ENCODE data around the gene GJB5. TPM values are rescaled to one million over a fixed set of nuclear protein-coding genes. Genes with fewer than 3 reads are reported as not detected.

The GJB5 gene
- total RNA-seq, 1 donor from 2014 or later: 23.6 TPM

DNA sequence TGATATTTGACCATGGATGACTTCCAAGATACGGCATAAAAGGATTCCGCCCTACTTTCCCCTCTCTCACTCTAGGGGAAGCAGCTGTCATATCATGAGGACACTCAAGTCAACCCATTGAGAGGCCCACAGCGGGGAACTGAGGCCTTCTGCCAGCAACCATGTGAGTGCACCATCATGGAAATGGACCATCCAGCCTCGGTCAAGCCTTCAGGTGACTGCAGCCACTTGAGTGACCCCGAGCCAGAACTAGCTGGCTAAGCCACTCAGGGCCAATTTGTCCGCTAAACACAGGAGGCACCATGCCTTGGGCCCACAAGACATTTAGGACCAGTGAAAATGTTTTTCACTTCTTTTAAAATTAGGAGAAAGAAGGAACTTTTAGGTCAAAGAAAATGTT lies 11.1 kb upstream of the GJB5 start:
- Histone ChIP-seq H3K4me3 (no peak overlapping the region), H3K27me3 (no peaks in the 10 kb centered on the region), H3K4me1 (no peaks in the 10 kb centered on the region), H3K27ac (no peak overlapping the region), H3K9me3 (no peaks in the 10 kb centered on the region), H3K36me3 (no peaks in the 10 kb centered on the region)
- no peak for DNase-seq (ENCODE audit: extremely low spot score in 2 of 2)
- intact Hi-C loops (cut with DNase I): no loop called here
- no peak for TF ChIP-seq POLR2AphosphoS5 (IDR thresholded peaks at IDR 0.05; ENCODE audit: insufficient read depth in 1 of 2, low read depth in 1 of 2)
- TF ChIP-seq POLR2A (IDR thresholded peaks at IDR 0.05): no peak
- TF ChIP-seq, protein P1, sequence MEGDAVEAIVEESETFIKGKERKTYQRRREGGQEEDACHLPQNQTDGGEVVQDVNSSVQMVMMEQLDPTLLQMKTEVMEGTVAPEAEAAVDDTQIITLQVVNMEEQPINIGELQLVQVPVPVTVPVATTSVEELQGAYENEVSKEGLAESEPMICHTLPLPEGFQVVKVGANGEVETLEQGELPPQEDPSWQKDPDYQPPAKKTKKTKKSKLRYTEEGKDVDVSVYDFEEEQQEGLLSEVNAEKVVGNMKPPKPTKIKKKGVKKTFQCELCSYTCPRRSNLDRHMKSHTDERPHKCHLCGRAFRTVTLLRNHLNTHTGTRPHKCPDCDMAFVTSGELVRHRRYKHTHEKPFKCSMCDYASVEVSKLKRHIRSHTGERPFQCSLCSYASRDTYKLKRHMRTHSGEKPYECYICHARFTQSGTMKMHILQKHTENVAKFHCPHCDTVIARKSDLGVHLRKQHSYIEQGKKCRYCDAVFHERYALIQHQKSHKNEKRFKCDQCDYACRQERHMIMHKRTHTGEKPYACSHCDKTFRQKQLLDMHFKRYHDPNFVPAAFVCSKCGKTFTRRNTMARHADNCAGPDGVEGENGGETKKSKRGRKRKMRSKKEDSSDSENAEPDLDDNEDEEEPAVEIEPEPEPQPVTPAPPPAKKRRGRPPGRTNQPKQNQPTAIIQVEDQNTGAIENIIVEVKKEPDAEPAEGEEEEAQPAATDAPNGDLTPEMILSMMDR (IDR thresholded peaks at IDR 0.05): no peak

DNA sequence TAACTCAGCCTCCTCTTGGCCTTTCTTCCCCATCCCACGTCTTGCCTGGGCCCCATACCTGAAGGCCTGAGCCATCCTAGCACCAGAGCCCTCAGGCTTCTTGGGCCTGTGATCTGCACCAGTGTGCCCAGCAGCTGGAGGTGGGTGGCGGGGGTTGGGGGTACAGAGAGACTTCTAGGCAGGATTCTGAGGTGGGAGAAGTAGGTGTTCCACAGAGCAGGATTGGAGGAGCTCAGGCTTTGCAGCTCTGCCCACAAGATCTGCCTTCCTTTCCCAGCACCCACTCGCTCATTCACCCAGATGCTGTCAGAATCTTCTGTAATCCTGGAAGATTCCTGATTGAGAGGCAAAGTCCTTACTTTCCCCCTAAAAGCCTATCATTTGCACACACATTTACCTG lies 10.0 kb upstream of the GJB5 start:
- no peak overlapping the region for H3K27ac ChIP-seq
- no peaks in the 10 kb centered on the region for H3K27me3 ChIP-seq
- no peaks in the 10 kb centered on the region for H3K36me3 ChIP-seq
- no peaks in the 10 kb centered on the region for H3K4me1 ChIP-seq
- no peaks in the 10 kb centered on the region for H3K9me3 ChIP-seq
- no peak for DNase-seq (ENCODE audit: extremely low spot score in 2 of 2)
- no peak overlapping the region for H3K4me3 ChIP-seq
- intact Hi-C loops (cut with DNase I): no loop called here
- TF ChIP-seq POLR2AphosphoS5 (IDR thresholded peaks at IDR 0.05; ENCODE audit: insufficient read depth in 1 of 2, low read depth in 1 of 2): no peak
- TF ChIP-seq POLR2A (IDR thresholded peaks at IDR 0.05): no peak
- TF ChIP-seq, protein P1 (IDR thresholded peaks at IDR 0.05): no peak

DNA sequence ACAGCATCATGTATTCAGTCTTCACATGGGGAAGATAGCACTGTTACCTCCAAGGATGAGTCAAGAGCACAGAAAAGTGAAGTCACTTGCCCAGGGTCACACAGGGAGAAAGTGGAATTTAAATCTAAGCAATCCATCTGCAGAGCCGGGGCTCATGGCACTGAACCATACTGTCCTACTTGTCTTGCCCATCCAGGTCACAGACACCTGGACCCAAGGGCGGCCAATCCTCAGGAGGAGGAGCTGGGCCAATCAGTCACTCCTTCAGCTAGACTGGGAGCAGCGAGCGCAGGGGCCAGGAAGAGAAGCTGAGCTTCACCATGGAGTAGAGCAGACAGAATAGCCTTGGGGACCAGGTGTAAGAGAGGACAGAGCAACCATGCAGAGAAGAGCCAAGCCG lies 9.2 kb upstream of the GJB5 start:
- H3K27ac ChIP-seq: no peak overlapping the region
- no peaks in the 10 kb centered on the region for H3K36me3 ChIP-seq
- no peak for DNase-seq (ENCODE audit: extremely low spot score in 2 of 2)
- no peak for TF ChIP-seq POLR2A (IDR thresholded peaks at IDR 0.05)
- TF ChIP-seq, protein P1 (IDR thresholded peaks at IDR 0.05): no peak
- no peak for TF ChIP-seq POLR2AphosphoS5 (IDR thresholded peaks at IDR 0.05; ENCODE audit: insufficient read depth in 1 of 2, low read depth in 1 of 2)
- H3K4me3 ChIP-seq: no peak overlapping the region
- no peaks in the 10 kb centered on the region for H3K4me1 ChIP-seq
- intact Hi-C loops (cut with DNase I): no loop called here
- H3K27me3 ChIP-seq: no peaks in the 10 kb centered on the region
- no peaks in the 10 kb centered on the region for H3K9me3 ChIP-seq

DNA sequence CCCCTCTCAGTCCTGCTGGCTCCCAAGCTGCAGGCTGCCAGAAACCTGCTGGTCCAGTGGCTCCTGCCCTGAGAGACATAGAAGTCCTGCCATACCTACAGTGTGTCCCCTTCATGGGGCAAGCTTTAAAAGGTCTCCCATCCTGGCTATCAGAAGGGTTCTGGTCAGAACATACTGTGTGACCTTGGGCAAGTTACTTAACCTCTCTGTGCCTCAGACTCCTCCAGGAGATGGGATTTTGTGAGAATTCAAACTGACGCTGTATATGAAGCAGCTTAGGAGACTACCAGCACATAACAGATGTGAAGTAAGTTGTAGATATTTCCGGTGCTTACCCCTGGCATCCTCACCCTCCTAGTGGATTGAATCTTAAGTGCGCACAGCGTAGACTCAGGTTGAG lies 8.7 kb upstream of the GJB5 start:
- H3K27ac ChIP-seq: no peak overlapping the region
- H3K4me3 ChIP-seq: no peak overlapping the region
- DNase-seq (ENCODE audit: extremely low spot score in 2 of 2): no peak
- no peaks in the 10 kb centered on the region for H3K9me3 ChIP-seq
- intact Hi-C loops (cut with DNase I): no loop called here
- H3K27me3 ChIP-seq: no peaks in the 10 kb centered on the region
- H3K4me1 ChIP-seq: no peaks in the 10 kb centered on the region
- H3K36me3 ChIP-seq: no peaks in the 10 kb centered on the region
- TF ChIP-seq POLR2A (IDR thresholded peaks at IDR 0.05): no peak
- TF ChIP-seq, protein P1 (IDR thresholded peaks at IDR 0.05): no peak

DNA sequence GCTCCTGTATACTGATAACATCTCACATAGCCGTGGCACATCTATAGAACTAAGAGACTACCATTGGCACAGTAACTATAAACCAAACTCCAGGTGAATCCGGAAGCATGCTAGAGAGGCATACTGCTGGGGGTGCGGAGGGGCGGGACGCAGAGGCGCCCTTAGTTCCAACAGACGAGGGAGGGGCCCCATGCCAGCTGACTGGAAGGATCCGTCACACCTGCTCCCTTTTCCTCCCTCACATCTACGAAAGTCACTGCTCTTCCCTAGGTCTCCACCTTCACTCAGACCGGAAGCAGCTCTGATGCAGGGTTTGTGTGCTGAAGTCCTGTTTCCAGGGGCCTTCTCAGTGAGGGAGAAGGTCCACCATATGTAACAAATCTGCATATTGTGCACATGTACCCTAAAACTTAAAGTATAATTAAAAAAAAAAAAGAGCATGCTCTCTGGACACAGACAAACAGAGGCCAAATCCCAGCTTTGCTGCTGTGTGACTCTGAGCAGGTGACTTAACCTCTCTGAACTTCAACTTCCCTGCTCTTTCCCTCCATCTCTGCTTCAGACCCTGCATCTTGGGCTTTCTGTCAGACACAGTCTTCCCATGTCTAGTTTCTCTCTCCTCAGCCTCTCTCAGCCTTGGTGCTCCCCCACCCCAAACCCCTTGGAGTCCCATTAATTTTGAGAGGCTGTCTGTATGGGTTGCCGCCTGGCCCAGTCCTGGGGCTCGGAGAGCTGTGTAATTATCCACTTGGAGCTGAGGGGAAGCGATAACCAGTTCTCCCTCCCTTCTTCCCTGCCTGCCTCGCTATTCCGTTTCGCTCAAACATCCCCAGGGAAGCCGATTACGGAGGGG lies 7.8 kb upstream of the GJB5 start:
- Histone ChIP-seq H3K36me3 (no peaks in the 10 kb centered on the region), H3K27ac (no peak overlapping the region), H3K4me1 (no peaks in the 10 kb centered on the region), H3K27me3 (no peaks in the 10 kb centered on the region), H3K4me3 (no peak overlapping the region), H3K9me3 (no peaks in the 10 kb centered on the region)
- intact Hi-C loops (cut with DNase I): no loop called here
- TF ChIP-seq POLR2AphosphoS5 (IDR thresholded peaks at IDR 0.05; ENCODE audit: insufficient read depth in 1 of 2, low read depth in 1 of 2) (no peak), POLR2A (IDR thresholded peaks at IDR 0.05) (no peak)
- TF ChIP-seq, protein P1 (IDR thresholded peaks at IDR 0.05): no peak
- no peak for DNase-seq (ENCODE audit: extremely low spot score in 2 of 2)

Measured in vagina (tissue), 2 donors.